ENCODE results near the gene ZDHHC14. TPM values are rescaled to one million over a fixed set of nuclear protein-coding genes. Genes with fewer than 3 reads are reported as not detected.

The ZDHHC14 gene
- total and polyA plus RNA-seq, 2 experiments from 2014 or later = 7.5 to 10.1 TPM

GRCh38 chr6:157481189-157481864 is 100.3 kb downstream of the ZDHHC14 start:
- no peak for DNase-seq (ENCODE audit: low read depth in 1 of 2, low spot score in 1 of 2)
- TF ChIP-seq CTCF (IDR thresholded peaks at IDR 0.05; ENCODE audit: low read depth, low read length) = no peak
- no peaks in the 10 kb centered on the region for H3K27me3 ChIP-seq

GRCh38 chr6:157481865-157482249 is 100.9 kb downstream of the ZDHHC14 start:
- DNase-seq (ENCODE audit: low read depth in 1 of 2, low spot score in 1 of 2) = no peak
- Histone ChIP-seq H3K36me3 (no peaks in the 10 kb centered on the region), H3K27me3 (no peaks in the 10 kb centered on the region), H3K4me3 (no peak overlapping the region), H3K9me3 (ENCODE audit: low read depth) (no peaks in the 10 kb centered on the region), H3K4me1 (ENCODE audit: low read depth) (no peaks in the 10 kb centered on the region), H3K27ac (no peak overlapping the region)
- no peak for TF ChIP-seq CTCF (IDR thresholded peaks at IDR 0.05; ENCODE audit: low read depth, low read length)

More at GRCh38 chr6:157481189-157481864, 100.3 kb downstream of the ZDHHC14 start:
- no peak overlapping the region for H3K27ac ChIP-seq
- H3K4me1 ChIP-seq (ENCODE audit: low read depth) = no peaks in the 10 kb centered on the region
- no peaks in the 10 kb centered on the region for H3K36me3 ChIP-seq
- H3K9me3 ChIP-seq (ENCODE audit: low read depth) = no peaks in the 10 kb centered on the region
- H3K4me3 ChIP-seq = no peak overlapping the region

DNA sequence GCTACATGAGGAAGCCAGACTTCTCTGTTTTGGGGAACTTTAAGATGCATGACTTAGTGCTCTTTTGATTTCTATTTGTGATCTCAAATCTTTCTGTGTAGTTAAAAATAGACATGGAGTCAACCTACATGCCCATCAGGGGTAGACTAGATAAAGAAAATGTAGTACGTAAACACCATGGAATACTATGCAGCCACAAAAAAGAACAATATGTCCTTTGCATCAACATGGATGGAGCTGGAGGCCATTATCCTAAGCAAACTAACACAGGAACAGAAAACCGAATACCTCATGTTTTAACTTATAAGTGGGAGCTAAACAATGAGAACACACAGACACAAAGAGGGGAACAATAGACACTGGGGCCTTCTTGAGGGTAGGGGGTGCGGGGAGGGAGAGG is 102.8 kb downstream of the ZDHHC14 start:
- no peak for DNase-seq (ENCODE audit: low read depth in 1 of 2, low spot score in 1 of 2)
- H3K27me3 ChIP-seq = no peaks in the 10 kb centered on the region
- no peaks in the 10 kb centered on the region for H3K36me3 ChIP-seq
- no peaks in the 10 kb centered on the region for H3K9me3 ChIP-seq (ENCODE audit: low read depth)
- H3K27ac ChIP-seq = no peak overlapping the region
- TF ChIP-seq CTCF (IDR thresholded peaks at IDR 0.05; ENCODE audit: low read depth, low read length) = no peak
- H3K4me1 ChIP-seq (ENCODE audit: low read depth) = no peaks in the 10 kb centered on the region
- no peak overlapping the region for H3K4me3 ChIP-seq

- H3K4me3 ChIP-seq = no peak overlapping the region
- no peaks in the 10 kb centered on the region for H3K36me3 ChIP-seq
- peaks cover 1% of the 10 kb centered on the region for H3K4me1 ChIP-seq (ENCODE audit: low read depth)
- no peak for TF ChIP-seq CTCF (IDR thresholded peaks at IDR 0.05; ENCODE audit: low read depth, low read length)
- no peaks in the 10 kb centered on the region for H3K9me3 ChIP-seq (ENCODE audit: low read depth)
- no peaks in the 10 kb centered on the region for H3K27me3 ChIP-seq
- DNase-seq (ENCODE audit: low read depth in 1 of 2, low spot score in 1 of 2) = no peak
- H3K27ac ChIP-seq = no peak overlapping the region
These were observed 103.2 kb downstream of the ZDHHC14 start for GRCh38 chr6:157484181-157484580.

DNA sequence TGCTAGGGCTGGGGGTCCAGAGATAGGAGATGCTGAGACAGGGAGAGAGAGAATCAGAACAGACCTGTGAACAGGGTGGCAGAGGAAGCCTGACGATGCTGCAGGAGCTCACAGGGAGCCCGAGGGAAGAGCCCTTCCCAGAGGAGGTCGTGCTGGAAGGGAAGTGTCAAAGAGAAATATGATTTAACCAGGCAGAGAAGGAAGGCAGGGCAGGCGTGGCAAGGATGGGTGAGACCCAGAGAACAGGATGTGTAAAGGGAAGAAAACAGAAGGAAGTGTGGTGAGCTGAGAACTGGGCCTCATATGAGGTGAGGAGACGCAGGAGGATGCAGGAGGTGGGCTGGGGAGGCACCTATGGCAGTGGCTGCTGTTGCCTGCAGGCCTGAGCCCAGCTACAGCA is 105.6 kb downstream of the ZDHHC14 start:
- no peaks in the 10 kb centered on the region for H3K27me3 ChIP-seq
- peaks cover 2% of the 10 kb centered on the region for H3K4me1 ChIP-seq (ENCODE audit: low read depth)
- no peaks in the 10 kb centered on the region for H3K36me3 ChIP-seq
- H3K4me3 ChIP-seq = no peak overlapping the region
- H3K27ac ChIP-seq = no peak overlapping the region
- no peaks in the 10 kb centered on the region for H3K9me3 ChIP-seq (ENCODE audit: low read depth)
- TF ChIP-seq CTCF (IDR thresholded peaks at IDR 0.05; ENCODE audit: low read depth, low read length) = no peak
- DNase-seq (ENCODE audit: low read depth in 1 of 2, low spot score in 1 of 2) = no peak
